ENCODE measurements around the gene TREML1. TPM values are rescaled to one million over a fixed set of nuclear protein-coding genes. Genes with fewer than 3 reads are reported as not detected.

TREML1 gene
- total RNA-seq, 1 experiment from 2014 or later: not detected

GRCh38 chr6:41125282-41125681, 28.9 kb downstream of the TREML1 start:
- intact Hi-C loops (cut with micrococcal nuclease; ENCODE audit: unreplicated experiment): no loop called here
- Histone ChIP-seq H3K4me2 (no peak overlapping the region), H3K9me3 (ENCODE audit: insufficient read depth, low read depth) (no peaks in the 10 kb centered on the region), H2AFZ (no peak overlapping the region), H3K27ac (no peak overlapping the region), H3K9me2 (ENCODE audit: insufficient read depth) (no peaks in the 10 kb centered on the region; the same call in 1 of the 2 replicates), H3K27me3 (ENCODE audit: insufficient read depth, low read depth) (no peaks in the 10 kb centered on the region), H3K79me2 (ENCODE audit: low read depth) (no peaks in the 10 kb centered on the region), H3K36me3 (ENCODE audit: low read depth) (no peaks in the 10 kb centered on the region), H3K4me1 (replicated peaks; ENCODE audit: insufficient read depth) (no peaks in the 10 kb centered on the region), H3K4me3 (no peak overlapping the region), H4K20me1 (ENCODE audit: insufficient read depth) (no peaks in the 10 kb centered on the region), H3F3A (ENCODE audit: insufficient read depth, low read depth) (no peaks in the 10 kb centered on the region)
- BruUV-seq (replicated peaks): no TSS peak
- POLR2A ChIA-PET (ENCODE audit: unreplicated experiment): no interaction called here
- TF ChIP-seq CTCF (conservative IDR thresholded peaks at IDR 0.05) (no peak), EZH2 (IDR thresholded peaks at IDR 0.05; ENCODE audit: low read depth) (no peak)
- no peak for DNase-seq
- CTCF ChIA-PET: no interaction called here

- no TSS peak for BruUV-seq (replicated peaks)
- ChIA-PET POLR2A (ENCODE audit: unreplicated experiment) (no interaction called here), CTCF (no interaction called here)
- no peak for TF ChIP-seq CTCF (conservative IDR thresholded peaks at IDR 0.05)
- no peak for TF ChIP-seq EZH2 (IDR thresholded peaks at IDR 0.05; ENCODE audit: low read depth)
- DNase-seq: no peak
- H3K4me1 ChIP-seq (replicated peaks; ENCODE audit: insufficient read depth): no peaks in the 10 kb centered on the region
- intact Hi-C loops (cut with micrococcal nuclease; ENCODE audit: unreplicated experiment): no loop called here
- H3F3A ChIP-seq (ENCODE audit: insufficient read depth, low read depth): no peaks in the 10 kb centered on the region
- no peak overlapping the region for H2AFZ ChIP-seq
- no peak overlapping the region for H3K4me2 ChIP-seq
- no peaks in the 10 kb centered on the region for H3K27me3 ChIP-seq (ENCODE audit: insufficient read depth, low read depth)
- no peaks in the 10 kb centered on the region for H4K20me1 ChIP-seq (ENCODE audit: insufficient read depth)
- no peak overlapping the region for H3K27ac ChIP-seq
- no peak overlapping the region for H3K4me3 ChIP-seq
- no peaks in the 10 kb centered on the region; the same call in 1 of the 2 replicates for H3K9me2 ChIP-seq (ENCODE audit: insufficient read depth)
- H3K36me3 ChIP-seq (ENCODE audit: low read depth): no peaks in the 10 kb centered on the region
- H3K79me2 ChIP-seq (ENCODE audit: low read depth): no peaks in the 10 kb centered on the region
- H3K9me3 ChIP-seq (ENCODE audit: insufficient read depth, low read depth): no peaks in the 10 kb centered on the region
Observed at GRCh38 chr6:41122918-41123317, 31.2 kb downstream of the TREML1 start.

- H3K36me3 ChIP-seq (ENCODE audit: low read depth): no peaks in the 10 kb centered on the region
- CTCF ChIA-PET: no interaction called here
Observed at GRCh38 chr6:41122373-41122772, 31.8 kb downstream of the TREML1 start.

More at GRCh38 chr6:41122373-41122772, 31.8 kb downstream of the TREML1 start:
- TF ChIP-seq CTCF (conservative IDR thresholded peaks at IDR 0.05) (no peak), EZH2 (IDR thresholded peaks at IDR 0.05; ENCODE audit: low read depth) (no peak)
- H3K27me3 ChIP-seq (ENCODE audit: insufficient read depth, low read depth): no peaks in the 10 kb centered on the region
- no peak overlapping the region for H3K4me2 ChIP-seq
- no peaks in the 10 kb centered on the region for H3K4me1 ChIP-seq (replicated peaks; ENCODE audit: insufficient read depth)
- no TSS peak for BruUV-seq (replicated peaks)
- intact Hi-C loops (cut with micrococcal nuclease; ENCODE audit: unreplicated experiment): no loop called here
- no peak overlapping the region for H2AFZ ChIP-seq
- no peaks in the 10 kb centered on the region for H3F3A ChIP-seq (ENCODE audit: insufficient read depth, low read depth)
- DNase-seq: no peak
- H3K9me3 ChIP-seq (ENCODE audit: insufficient read depth, low read depth): no peaks in the 10 kb centered on the region
- no peak overlapping the region for H3K4me3 ChIP-seq
- H4K20me1 ChIP-seq (ENCODE audit: insufficient read depth): no peaks in the 10 kb centered on the region
- H3K9me2 ChIP-seq (ENCODE audit: insufficient read depth): no peaks in the 10 kb centered on the region; the same call in 1 of the 2 replicates
- H3K79me2 ChIP-seq (ENCODE audit: low read depth): no peaks in the 10 kb centered on the region
- POLR2A ChIA-PET (ENCODE audit: unreplicated experiment): no interaction called here
- H3K27ac ChIP-seq: no peak overlapping the region

Measured in PC-9 (cell line).